Muscle layer of duodenum (tissue), 2 donors: ENCODE measurements around the gene NOS1AP.

ENCODE experiments used
- H3K27ac ChIP-seq: one replicate; pipeline ENCODE4 v1.7.0; 2013; ENCODE audit warnings: mild to moderate bottlenecking, low read length
- H3K27me3 ChIP-seq: one replicate; pipeline ENCODE4 v1.7.0; 2013; ENCODE audit warnings: low read depth, mild to moderate bottlenecking, control low read depth, low read length
- H3K36me3 ChIP-seq, 2 donors: one replicate each; pipeline ENCODE4 v1.7.0; 2013; ENCODE audit warnings: low read length in 2 of 2, control low read depth in 1 of 2, mild to moderate bottlenecking in 1 of 2; ENCODE audit not compliant: insufficient read depth in 2 of 2, control insufficient read depth in 1 of 2
- H3K4me1 ChIP-seq, 2 donors: one replicate each; pipeline ENCODE4 v1.7.0; 2013; ENCODE audit warnings: low read length in 2 of 2, mild to moderate bottlenecking in 2 of 2, control low read depth in 1 of 2, moderate library complexity in 1 of 2; ENCODE audit not compliant: insufficient read depth in 2 of 2, control insufficient read depth in 1 of 2
- H3K4me3 ChIP-seq, 2 donors: one replicate each; pipeline ENCODE4 v1.7.0; 2013; ENCODE audit warnings: low read length in 2 of 2, low read depth in 1 of 2, mild to moderate bottlenecking in 1 of 2
- H3K9me3 ChIP-seq, 2 donors: one replicate each; pipeline ENCODE4 v1.7.0; 2013; ENCODE audit warnings: low read length in 2 of 2, control low read depth in 1 of 2, mild to moderate bottlenecking in 1 of 2; ENCODE audit not compliant: control insufficient read depth in 1 of 2
- donor health status: healthy.

The NOS1AP gene

DNA sequence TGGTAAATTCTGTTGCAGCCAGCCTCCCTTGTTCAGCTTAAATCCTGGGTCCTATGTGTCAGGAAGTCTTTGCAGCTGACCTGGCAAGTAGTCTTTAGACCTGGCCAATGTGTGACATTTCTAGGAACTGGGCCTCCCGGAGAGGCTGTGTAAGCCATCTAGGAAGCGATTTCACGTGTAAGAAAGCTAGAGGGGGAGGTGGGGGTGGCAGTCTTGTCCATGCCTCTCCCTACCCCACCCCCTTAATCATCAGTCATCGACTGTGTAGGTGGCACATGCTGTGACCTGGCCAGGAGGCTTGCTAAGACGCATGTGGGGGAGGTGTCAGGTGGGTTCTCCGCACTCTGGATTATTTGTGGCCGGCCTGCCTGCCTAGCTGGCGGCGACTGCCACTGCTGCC is 320.5 kb downstream of the NOS1AP start:
- Histone ChIP-seq H3K36me3 (no peaks in the 10 kb centered on the region), H3K27ac (no peak overlapping the region), H3K9me3 (no peaks in the 10 kb centered on the region), H3K4me3 (no peak overlapping the region), H3K4me1 (peaks cover 0 to 6% of the 10 kb centered on the region in 2 donors), H3K27me3 (no peaks in the 10 kb centered on the region)

- Histone ChIP-seq H3K4me3 (no peak overlapping the region), H3K4me1 (peaks cover 0 to 6% of the 10 kb centered on the region in 2 donors), H3K36me3 (no peaks in the 10 kb centered on the region), H3K27me3 (no peaks in the 10 kb centered on the region), H3K9me3 (no peaks in the 10 kb centered on the region), H3K27ac (no peak overlapping the region)
These were observed 321.1 kb downstream of the NOS1AP start for GRCh38 chr1:162390396-162391185.

DNA sequence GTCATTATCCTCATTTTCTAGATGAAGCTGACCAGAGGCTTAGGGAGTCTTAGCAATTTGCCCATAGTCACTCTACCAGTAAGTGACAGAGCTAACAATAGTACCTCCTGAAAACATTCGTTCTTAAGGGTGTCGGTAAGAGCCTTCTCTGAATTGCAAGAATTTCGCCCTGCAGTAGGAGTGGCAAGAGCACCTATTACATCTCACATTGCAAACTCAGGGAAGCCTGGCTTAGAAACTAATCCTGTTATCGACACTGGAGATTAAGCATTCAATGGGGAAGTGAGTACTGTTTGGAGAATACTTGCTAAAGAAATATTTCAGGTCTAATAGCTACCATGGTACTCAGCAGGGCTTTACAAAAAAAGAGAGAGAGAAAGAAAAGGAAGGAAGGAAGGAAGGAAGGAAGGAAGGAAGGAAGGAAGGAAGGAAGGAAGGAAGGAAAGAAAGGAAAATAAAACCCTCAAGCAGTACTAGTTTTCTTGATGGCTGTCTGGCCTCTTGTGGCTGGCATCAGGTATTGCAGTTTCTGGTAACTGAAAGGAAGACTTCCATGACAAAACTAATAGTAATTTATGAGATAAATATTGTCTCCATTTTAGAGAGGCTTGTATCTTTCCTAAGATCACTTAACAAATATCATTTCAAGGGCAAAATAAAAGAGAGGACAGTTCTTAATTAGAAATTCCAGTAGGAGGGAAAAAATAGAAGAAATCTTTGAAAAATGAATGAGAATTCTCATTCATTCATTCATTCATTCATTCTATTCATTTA is 322.5 kb downstream of the NOS1AP start:
- no peaks in the 10 kb centered on the region for H3K27me3 ChIP-seq
- peaks cover 0 to 6% of the 10 kb centered on the region in 2 donors for H3K4me1 ChIP-seq
- no peak overlapping the region for H3K27ac ChIP-seq
- H3K36me3 ChIP-seq: no peaks in the 10 kb centered on the region
- H3K9me3 ChIP-seq: no peaks in the 10 kb centered on the region
- peak overlapping the region in 1 of 2 donors; percentile 14 for H3K4me3 ChIP-seq

DNA sequence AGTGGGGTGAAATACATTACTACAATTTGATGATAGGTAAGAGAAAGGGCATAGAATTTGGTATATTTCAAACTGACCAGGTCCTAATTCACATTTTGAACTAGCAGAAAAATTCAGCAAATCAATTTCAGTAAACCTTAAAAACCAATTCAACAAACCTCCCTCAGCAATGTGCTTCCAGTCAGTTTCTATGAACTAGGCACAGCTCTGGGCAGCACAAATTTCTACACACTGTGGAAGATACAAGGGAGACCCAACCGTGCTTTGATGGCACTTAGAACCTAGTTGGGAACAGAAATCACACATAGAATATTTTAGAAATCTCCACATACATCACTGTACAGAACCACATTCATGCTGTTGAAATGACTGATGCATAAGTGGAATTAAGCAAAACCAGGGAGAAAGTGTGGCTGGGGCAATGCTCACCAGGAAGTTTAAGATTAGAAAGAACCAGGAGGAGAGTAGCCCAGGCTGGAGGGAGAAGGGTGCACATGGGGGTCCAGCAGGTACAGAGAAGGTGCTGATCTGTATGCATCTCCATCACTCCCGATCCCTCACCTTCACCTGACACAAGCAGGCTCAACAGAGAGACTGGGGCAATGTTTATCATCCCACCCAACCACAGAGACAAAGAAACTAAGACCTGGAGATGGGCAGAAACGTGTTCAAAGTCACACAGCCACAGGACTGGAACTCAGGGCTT is 326.9 kb downstream of the NOS1AP start:
- H3K4me1 ChIP-seq: peaks cover 0 to 5% of the 10 kb centered on the region in 2 donors
- H3K4me3 ChIP-seq: no peak overlapping the region
- no peak overlapping the region for H3K27ac ChIP-seq
- H3K36me3 ChIP-seq: no peaks in the 10 kb centered on the region
- no peaks in the 10 kb centered on the region for H3K27me3 ChIP-seq
- no peaks in the 10 kb centered on the region for H3K9me3 ChIP-seq

DNA sequence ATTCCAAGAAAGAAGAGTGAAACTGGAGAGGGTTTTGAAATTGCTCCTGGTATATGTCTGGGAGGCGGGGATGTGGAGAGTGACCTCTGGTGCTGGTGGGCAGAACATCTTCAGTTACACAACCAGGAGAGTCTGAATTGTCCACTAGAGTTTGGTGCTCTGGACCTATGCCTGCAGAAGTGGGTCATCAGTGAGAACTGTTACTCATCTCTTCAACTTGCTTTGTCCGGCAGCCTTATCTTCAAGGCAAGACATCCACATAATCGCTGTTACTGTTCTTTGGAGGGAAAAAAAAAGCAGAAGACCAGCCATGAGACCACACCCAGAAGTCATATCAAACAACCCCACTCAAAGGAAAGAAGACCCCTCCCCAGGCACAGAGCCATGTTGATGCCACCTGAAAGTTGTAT is 327.6 kb downstream of the NOS1AP start:
- Histone ChIP-seq H3K27ac (no peak overlapping the region), H3K36me3 (no peaks in the 10 kb centered on the region), H3K4me1 (no peaks in the 10 kb centered on the region), H3K9me3 (no peaks in the 10 kb centered on the region), H3K4me3 (no peak overlapping the region), H3K27me3 (no peaks in the 10 kb centered on the region)

- Histone ChIP-seq H3K27me3 (no peaks in the 10 kb centered on the region), H3K36me3 (no peaks in the 10 kb centered on the region), H3K4me1 (no peaks in the 10 kb centered on the region), H3K9me3 (no peaks in the 10 kb centered on the region), H3K4me3 (no peak overlapping the region), H3K27ac (no peak overlapping the region)
These were observed 328.6 kb downstream of the NOS1AP start for GRCh38 chr1:162397943-162398560.

DNA sequence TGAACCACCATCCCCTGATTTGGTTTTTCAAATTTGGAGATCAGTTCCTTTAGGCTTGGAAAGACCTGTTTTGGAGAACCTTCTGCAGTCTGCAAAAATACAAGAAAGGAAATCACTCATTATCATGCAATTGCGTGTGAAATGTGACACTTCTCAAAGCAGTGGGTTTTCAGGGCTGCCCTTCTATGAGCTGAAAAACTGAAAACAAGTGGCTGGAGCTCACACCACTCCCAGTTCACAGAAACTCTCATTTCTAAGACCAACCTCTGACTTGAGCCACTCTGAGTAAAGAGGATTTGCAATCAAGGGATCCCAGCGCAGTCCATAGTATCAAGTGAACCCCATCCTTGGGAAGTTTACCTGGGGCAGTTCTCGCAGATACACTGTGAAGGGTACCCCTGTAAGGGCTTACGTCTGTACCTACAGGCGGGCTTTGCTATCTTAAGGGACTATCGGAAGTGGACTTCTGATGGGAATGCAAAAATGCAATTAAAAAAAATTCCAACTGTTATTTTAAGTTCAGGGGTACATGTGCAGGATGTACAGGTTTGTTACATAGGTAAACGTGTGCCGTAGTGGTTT is 329.6 kb downstream of the NOS1AP start:
- no peaks in the 10 kb centered on the region for H3K27me3 ChIP-seq
- no peak overlapping the region for H3K27ac ChIP-seq
- H3K9me3 ChIP-seq: no peaks in the 10 kb centered on the region
- H3K36me3 ChIP-seq: no peaks in the 10 kb centered on the region
- H3K4me3 ChIP-seq: no peak overlapping the region
- no peaks in the 10 kb centered on the region for H3K4me1 ChIP-seq

- Histone ChIP-seq H3K9me3 (no peaks in the 10 kb centered on the region), H3K27ac (no peak overlapping the region), H3K27me3 (no peaks in the 10 kb centered on the region)
These were observed 331.4 kb downstream of the NOS1AP start for GRCh38 chr1:162400790-162401355.

GRCh38 chr1:162404550-162405160 is 335.2 kb downstream of the NOS1AP start:
- H3K4me1 ChIP-seq: no peaks in the 10 kb centered on the region
- H3K9me3 ChIP-seq: no peaks in the 10 kb centered on the region
- H3K27me3 ChIP-seq: no peaks in the 10 kb centered on the region
- H3K36me3 ChIP-seq: no peaks in the 10 kb centered on the region
- no peak overlapping the region for H3K4me3 ChIP-seq
- H3K27ac ChIP-seq: no peak overlapping the region

More at GRCh38 chr1:162400790-162401355, 331.4 kb downstream of the NOS1AP start:
- Histone ChIP-seq H3K36me3 (no peaks in the 10 kb centered on the region), H3K4me1 (no peaks in the 10 kb centered on the region), H3K4me3 (no peak overlapping the region)

- H3K36me3 ChIP-seq: no peaks in the 10 kb centered on the region
These were observed 336.3 kb downstream of the NOS1AP start for GRCh38 chr1:162405800-162406199.

More at GRCh38 chr1:162405800-162406199, 336.3 kb downstream of the NOS1AP start:
- no peak overlapping the region for H3K27ac ChIP-seq
- H3K4me3 ChIP-seq: no peak overlapping the region
- no peaks in the 10 kb centered on the region for H3K27me3 ChIP-seq
- H3K4me1 ChIP-seq: no peaks in the 10 kb centered on the region
- H3K9me3 ChIP-seq: no peaks in the 10 kb centered on the region
